Measurements from ENCODE around the gene TICAM1.
"Not testable (repeated sequence)": the region's sequence is repeated elsewhere in the genome, so short reads cannot be mapped to it uniquely, and the experiment has no call there.

Gene TICAM1

GRCh38 chr19:4805140-4805539 is 26.4 kb downstream of the TICAM1 start:
- DNase-seq (ENCODE audit: low spot score), result not testable (repeated sequence)

GRCh38 chr19:4803736-4804695 is 27.5 kb downstream of the TICAM1 start:
- DNase-seq (ENCODE audit: low spot score), result peak; percentile 54

- DNase-seq (ENCODE audit: low spot score), result no peak
Measured at GRCh38 chr19:4802711-4803110, 28.8 kb downstream of the TICAM1 start.

GRCh38 chr19:4801085-4801619 is 30.4 kb downstream of the TICAM1 start:
- no peak for DNase-seq (ENCODE audit: low spot score)

- DNase-seq (ENCODE audit: low spot score), result peak; percentile 2
Measured at GRCh38 chr19:4800591-4801081, 30.9 kb downstream of the TICAM1 start.

GRCh38 chr19:4795400-4795799 is 36.1 kb downstream of the TICAM1 start:
- peak; percentile 4 for DNase-seq (ENCODE audit: low spot score)

- DNase-seq (ENCODE audit: low spot score), result no peak
Measured at GRCh38 chr19:4794971-4795370, 36.5 kb downstream of the TICAM1 start.

GRCh38 chr19:4793278-4793677 is 38.2 kb downstream of the TICAM1 start:
- DNase-seq (ENCODE audit: low spot score), result not testable (repeated sequence)

- not testable (repeated sequence) for DNase-seq (ENCODE audit: low spot score)
Measured at GRCh38 chr19:4792866-4793195, 38.7 kb downstream of the TICAM1 start.

GRCh38 chr19:4792019-4792865 is 39.3 kb downstream of the TICAM1 start:
- DNase-seq (ENCODE audit: low spot score), result peak; percentile 6

- peak; percentile 98 for DNase-seq (ENCODE audit: low spot score)
Measured at GRCh38 chr19:4791183-4792018, 40.1 kb downstream of the TICAM1 start, which contains the start of gene FEM1A. TSS of gene FEM1A (plus strand) at chr19:4791734. CDS start at chr19:4791855, 121 bp downstream.

- not testable (repeated sequence) for DNase-seq (ENCODE audit: low spot score)
Measured at GRCh38 chr19:4786412-4787016, 45.0 kb downstream of the TICAM1 start.

- no peak for DNase-seq (ENCODE audit: low spot score)
Measured at GRCh38 chr19:4781801-4782200, 49.7 kb downstream of the TICAM1 start.

- DNase-seq (ENCODE audit: low spot score), result no peak
Measured at GRCh38 chr19:4780860-4781259, 50.7 kb downstream of the TICAM1 start.

GRCh38 chr19:4778124-4778523 is 53.4 kb downstream of the TICAM1 start:
- not testable (repeated sequence) for DNase-seq (ENCODE audit: low spot score)

- no peak for DNase-seq (ENCODE audit: low spot score)
Measured at GRCh38 chr19:4776436-4777211, 54.9 kb downstream of the TICAM1 start.

GRCh38 chr19:4775627-4776152 is 55.8 kb downstream of the TICAM1 start:
- DNase-seq (ENCODE audit: low spot score), result no peak

- DNase-seq (ENCODE audit: low spot score), result no peak
Measured at GRCh38 chr19:4774136-4774535, 57.4 kb downstream of the TICAM1 start.

GRCh38 chr19:4773047-4773640 is 58.4 kb downstream of the TICAM1 start:
- DNase-seq (ENCODE audit: low spot score), result no peak
